Right lobe of liver (tissue), 6 donors: ENCODE data around the gene CBX5. TPM values are rescaled to one million over a fixed set of nuclear protein-coding genes. Genes with fewer than 3 reads are reported as not detected.
A peak's percentile ranks its signal among the peaks of the same experiment; 100 is the strongest.

ENCODE experiments used
- ATAC-seq, 4 donors: fragments of 200-7000 bp; cut with Tn5 transposase; one replicate each; pipeline ENCODE4 v1.9.1; 2020; ENCODE audit warnings: mild to moderate bottlenecking in 4 of 4, moderate library complexity in 4 of 4
- DNase-seq, 3 donors: peaks; one replicate each; pipeline ENCODE4 v3.0.0-alpha.2; 2020
- H3K27ac ChIP-seq, 3 donors: fragments of 200-600 bp; one replicate each; pipeline ENCODE4 v1.8.0; 2022
- H3K27me3 ChIP-seq, 2 donors: fragments of 200-600 bp; one replicate each; pipeline ENCODE4 v1.8.0; 2022
- H3K36me3 ChIP-seq, 4 donors: fragments of 200-600 bp; sonication (generic) in 1 of 4; one replicate each; pipeline versions ENCODE4 v1.5.1 to v1.8.0; 2017 to 2022; ENCODE audit warnings: control low read depth in 1 of 4
- H3K4me1 ChIP-seq, 4 donors: fragments of 200-600 bp; sonication (generic) in 1 of 4; one replicate each; pipeline versions ENCODE4 v1.5.1 to v1.8.0; 2017 to 2022; ENCODE audit warnings: control low read depth in 1 of 4
- H3K4me3 ChIP-seq, 3 donors: fragments of 200-600 bp; one replicate each; pipeline ENCODE4 v1.8.0; 2022
- H3K9me3 ChIP-seq, 4 donors: fragments of 200-600 bp; sonication (generic) in 1 of 4; one replicate each; pipeline versions ENCODE4 v1.5.1 to v1.8.0; 2017 to 2022; ENCODE audit warnings: control low read depth in 1 of 4
- CTCF ChIP-seq, 4 donors: fragments of 200-600 bp in 3 of 4; fragments of 450-650 bp in 1 of 4; IDR thresholded peaks; one replicate each; pipeline versions ENCODE4 v1.5.1 to v1.8.0; 2016 to 2022; ENCODE audit warnings: antibody characterized with exemption in 4 of 4, mild to moderate bottlenecking in 2 of 4
- POLR2A ChIP-seq: fragments of 450-650 bp; IDR thresholded peaks from one replicate; pipeline ENCODE4 v1.6.1; 2017; ENCODE audit warnings: antibody characterized with exemption, mild to moderate bottlenecking
- WGBS: methylation state at CpG from one replicate; pipeline ENCODE4 v1.1.6; 2018; ENCODE audit warnings: low coverage, low lambda C conversion rate; ENCODE audit not compliant: insufficient coverage; ENCODE audit errors: missing lambda C conversion rate; 5-methylcytosine and 5-hydroxymethylcytosine counted together
- intact Hi-C, 2 donors: fragments of 100-400 bp; cut with DNase I; formaldehyde crosslinking; loops; one replicate each; pipeline versions ENCODE4 v1.11.2 to v1.14.1; 2022
- total RNA-seq, 6 experiments: library from RNA; depleted of rRNA in 2 of 6; stranded (reverse); fragments of >200 nt in 2 of 6; fragmentation: NEBNext Ultra II Directional in 3 of 6; extraction: Animal tissue kit (Norgen Biotek cat#: 25700) in 3 of 6; gene quantifications; one replicate each; pipeline versions ENCODE4 v1.1.0 to v1.2.4, GENCODE V29; 2016 to 2023
- donor health status: DM: no; HTN: yes; CAD: no.
- donor health status: DM: no; HTN: no; CAD: no.
- donor health status: DM: no; HTN: no; CAD: no.
- donor health status: DM: no; HTN: yes; CAD: no.
- donor health status: DM: no; HTN: yes; CAD: no.

Gene CBX5
- total RNA-seq, 6 experiments from 2014 or later: 14.4 to 23.7 (median 20.1) TPM

- DNase-seq (no peak), ATAC-seq (no peak)
- H3K27ac ChIP-seq: no peak overlapping the region
- H3K4me1 ChIP-seq: peaks cover 0 to 22% (median 3%) of the 10 kb centered on the region in 4 donors
- H3K27me3 ChIP-seq: no peaks in the 10 kb centered on the region
- WGBS: 90% methylated on average over 8 of the region's 8 CpGs
- TF ChIP-seq POLR2A (no peak), CTCF (IDR thresholded peaks at IDR 0.05) (no peak)
- H3K4me3 ChIP-seq: no peak overlapping the region
- intact Hi-C loops: loop anchor here in 1 of 2 donors (10.0 kb wide), 1 partner anchor 107 kb away; the partner anchor contains the start of gene GPR84
- no peaks in the 10 kb centered on the region for H3K9me3 ChIP-seq
- H3K36me3 ChIP-seq: peaks cover 0 to 13% (median 6%) of the 10 kb centered on the region in 4 donors
Measured at GRCh38 chr12:54257332-54257731, 22.6 kb downstream of the CBX5 start.

- Histone ChIP-seq H3K27ac (no peak overlapping the region), H3K27me3 (no peaks in the 10 kb centered on the region), H3K4me1 (no peaks in the 10 kb centered on the region), H3K4me3 (no peak overlapping the region), H3K36me3 (peaks cover 0 to 21% (median 6%) of the 10 kb centered on the region in 4 donors), H3K9me3 (no peaks in the 10 kb centered on the region)
- intact Hi-C loops: loop anchor here in 1 of 2 donors (10.0 kb wide), 1 partner anchor 112 kb away; the partner anchor contains the start of gene GPR84
- TF ChIP-seq POLR2A (no peak), CTCF (IDR thresholded peaks at IDR 0.05) (no peak)
- DNase-seq (no peak), ATAC-seq (no peak)
- WGBS: 86% methylated on average over 2 of the region's 4 CpGs
Measured at GRCh38 chr12:54253240-54253639, 26.7 kb downstream of the CBX5 start.

GRCh38 chr12:54251667-54252284, 28.1 kb downstream of the CBX5 start:
- peak; percentile 67 to 81 (median 72) for ATAC-seq
- TF ChIP-seq CTCF (IDR thresholded peaks at IDR 0.05) (peak; percentile 57 to 67 (median 62)), POLR2A (no peak)
- Histone ChIP-seq H3K4me3 (no peak overlapping the region), H3K9me3 (no peaks in the 10 kb centered on the region), H3K27me3 (no peaks in the 10 kb centered on the region), H3K36me3 (peaks cover 0 to 17% (median 4%) of the 10 kb centered on the region in 4 donors), H3K27ac (no peak overlapping the region), H3K4me1 (no peaks in the 10 kb centered on the region)
- WGBS: 75% methylated on average over 1 of the region's 1 CpG
- intact Hi-C loops: loop anchor here in 1 of 2 donors (10.0 kb wide), 1 partner anchor 113 kb away; the partner anchor contains the start of gene GPR84
- no peak for DNase-seq

- no peaks in the 10 kb centered on the region for H3K4me1 ChIP-seq
- no peak overlapping the region for H3K4me3 ChIP-seq
- ATAC-seq: no peak
- no peak for TF ChIP-seq CTCF (IDR thresholded peaks at IDR 0.05)
- no peak for TF ChIP-seq POLR2A
- 94% methylated on average over 5 of the region's 5 CpGs for WGBS
- no peak for DNase-seq
- intact Hi-C loops: no loop called here
- no peak overlapping the region for H3K27ac ChIP-seq
- no peaks in the 10 kb centered on the region for H3K27me3 ChIP-seq
- H3K36me3 ChIP-seq: peaks cover 0 to 13% (median 3%) of the 10 kb centered on the region in 4 donors
- H3K9me3 ChIP-seq: no peaks in the 10 kb centered on the region
Measured at GRCh38 chr12:54249489-54249888, 30.4 kb downstream of the CBX5 start.
